GM20000 (cell line): ENCODE measurements around the gene PLD5.

ENCODE experiments used
- DNase-seq: peaks from one replicate; pipeline ENCODE4 v3.0.0; 2012; ENCODE audit warnings: low spot score
- CTCF ChIP-seq: IDR thresholded peaks from 2 replicates; pipeline ENCODE4 v1.5.1; 2012; ENCODE audit warnings: mild to moderate bottlenecking, control low read depth; ENCODE audit errors: extremely low read depth, missing control alignments

PLD5 gene

GRCh38 chr1:242524571-242525359 is at the start of gene PLD5:
Gene PLD5 (minus strand): TSS chr1:242524697.
- peak; percentile 55 for DNase-seq
- no peak for TF ChIP-seq CTCF

GRCh38 chr1:242569867-242570266 is 45.4 kb upstream of the PLD5 start:
- no peak for DNase-seq
- TF ChIP-seq CTCF, result no peak

GRCh38 chr1:242568666-242569065 is 44.2 kb upstream of the PLD5 start:
- TF ChIP-seq CTCF, result no peak
- no peak for DNase-seq

GRCh38 chr1:242567596-242567995 is 43.1 kb upstream of the PLD5 start:
- DNase-seq, result no peak
- TF ChIP-seq CTCF, result no peak

- no peak for TF ChIP-seq CTCF
These were observed 32.3 kb upstream of the PLD5 start for GRCh38 chr1:242556759-242557158.

GRCh38 chr1:242556276-242556675 is 31.8 kb upstream of the PLD5 start:
- no peak for DNase-seq

More at GRCh38 chr1:242556759-242557158, 32.3 kb upstream of the PLD5 start:
- no peak for DNase-seq

GRCh38 chr1:242554577-242554976 is 30.1 kb upstream of the PLD5 start:
- no peak for TF ChIP-seq CTCF
- no peak for DNase-seq

More at GRCh38 chr1:242556276-242556675, 31.8 kb upstream of the PLD5 start:
- TF ChIP-seq CTCF, result no peak
